K562 (cell line): ENCODE results near the gene TRERF1. TPM values are rescaled to one million over a fixed set of nuclear protein-coding genes. Genes with fewer than 3 reads are reported as not detected.

Source experiments
- CBFB ChIP-seq: sonication (generic); formaldehyde crosslinking; IDR thresholded peaks from 2 replicates; pipeline ENCODE4 v1.4.0; 2020; ENCODE audit warnings: mild to moderate bottlenecking, missing genetic modification reagents
- CHD2 ChIP-seq: IDR thresholded peaks from 2 replicates; pipeline ENCODE4 v1.6.1; 2011; ENCODE audit warnings: low read depth, low read length
- E2F1 ChIP-seq: sonication (generic); formaldehyde crosslinking; IDR thresholded peaks from 2 replicates; pipeline ENCODE4 v1.8.1; 2023; ENCODE audit warnings: mild to moderate bottlenecking, missing genetic modification reagents, moderate library complexity
- GTF2E2 ChIP-seq: fragments of 200-800 bp; sonication (Bioruptor generic); IDR thresholded peaks from 2 replicates; pipeline ENCODE4 v1.6.1; 2016; ENCODE audit warnings: missing genetic modification characterization, missing compliant biosample characterization
- MNT ChIP-seq, 2 experiments: fragments of 450-650 bp; conservative IDR thresholded peaks; 2 replicates each; pipeline ENCODE4 v1.6.1; 2017; ENCODE audit warnings: mild to moderate bottlenecking in 2 of 2, moderate library complexity in 2 of 2
- NEUROD1 ChIP-seq: fragments of 150-350 bp; IDR thresholded peaks from 2 replicates; pipeline ENCODE4 v1.6.1; 2014; ENCODE audit warnings: borderline replicate concordance, low read length, low read depth; ENCODE audit not compliant: partially characterized antibody
- NR2F6 ChIP-seq: fragments of 450-650 bp; formaldehyde crosslinking; IDR thresholded peaks from 2 replicates; pipeline ENCODE4 v1.4.0; 2020; ENCODE audit warnings: mild to moderate bottlenecking
- SMARCA5 ChIP-seq: fragments of 450-650 bp; IDR thresholded peaks from 2 replicates; pipeline ENCODE4 v1.6.1; 2016
- SNAPC5 ChIP-seq: fragments of 250-450 bp; sonication (Bioruptor Pico); IDR thresholded peaks from 2 replicates; pipeline ENCODE4 v1.8.0; 2021; ENCODE audit warnings: moderate library complexity, mild to moderate bottlenecking, inconsistent platforms
- STAT5A ChIP-seq: IDR thresholded peaks from 2 replicates; pipeline ENCODE4 v1.6.1; 2012; ENCODE audit warnings: low read length, inconsistent platforms, borderline replicate concordance
- TFAP4 ChIP-seq: sonication (generic); formaldehyde crosslinking; IDR thresholded peaks from 2 replicates; pipeline ENCODE4 v1.8.0; 2022; ENCODE audit warnings: missing genetic modification reagents, mild to moderate bottlenecking, moderate library complexity, borderline replicate concordance
- TOE1 ChIP-seq, 2 experiments: fragments of 450-650 bp in 1 of 2; sonication (generic) in 1 of 2; formaldehyde crosslinking in 1 of 2; IDR thresholded peaks; 2 replicates each; pipeline versions ENCODE4 v1.7.1 to v1.8.0; 2016 to 2022; ENCODE audit warnings: borderline replicate concordance in 2 of 2, mild to moderate bottlenecking in 2 of 2, antibody characterized with exemption in 1 of 2, inconsistent platforms in 1 of 2, low read depth in 1 of 2, missing genetic modification reagents in 1 of 2, moderate library complexity in 1 of 2
- TRIM28 ChIP-seq: fragments of 450-650 bp; IDR thresholded peaks from 2 replicates; pipeline ENCODE4 v1.6.1; 2017
- ZBTB5 ChIP-seq: fragments of 450-650 bp; IDR thresholded peaks from 2 replicates; pipeline ENCODE4 v1.6.1; 2017; ENCODE audit warnings: antibody characterized with exemption
- ZNF124 ChIP-seq: sonication (generic); formaldehyde crosslinking; IDR thresholded peaks from 2 replicates; pipeline ENCODE4 v1.8.1; 2022; ENCODE audit warnings: missing genetic modification reagents
- ZNF184 ChIP-seq: sonication (generic); formaldehyde crosslinking; IDR thresholded peaks from 2 replicates; pipeline ENCODE4 v1.5.0; 2020; ENCODE audit warnings: missing genetic modification reagents
- ZNF253 ChIP-seq: fragments of 250-450 bp; sonication (Bioruptor Pico); conservative IDR thresholded peaks from 2 replicates; pipeline ENCODE4 v1.6.1; 2021; ENCODE audit warnings: mild to moderate bottlenecking
- ZNF311 ChIP-seq: fragments of 250-450 bp; sonication (Bioruptor Pico); IDR thresholded peaks from 2 replicates; pipeline ENCODE4 v1.4.0; 2020; ENCODE audit warnings: mild to moderate bottlenecking, moderate library complexity
- ZNF347 ChIP-seq: fragments of 450-650 bp; formaldehyde crosslinking; IDR thresholded peaks from 2 replicates; pipeline ENCODE4 v1.4.0; 2020; ENCODE audit warnings: low read depth, mild to moderate bottlenecking, moderate library complexity
- ZNF699 ChIP-seq: fragments of 250-450 bp; sonication (Bioruptor Pico); IDR thresholded peaks from 2 replicates; pipeline ENCODE4 v1.8.0; 2021; ENCODE audit warnings: mild to moderate bottlenecking, moderate library complexity; ENCODE audit not compliant: insufficient replicate concordance
- polyA plus RNA-seq, 8 experiments: library from polyadenylated mRNA; depleted of rRNA in 4 of 8; stranded (reverse) in 5 of 8; unstranded in 3 of 8; fragments of >200 nt; fragmentation: Nextera tagmentation in 2 of 8; fragmentation: Illumina TruSeq in 1 of 8; extraction: Ambion mirVana in 2 of 8; extraction: Trizol in 1 of 8; gene quantifications; 2 replicates each; pipeline versions ENCODE4 v1.2.1 to v1.2.3, GENCODE V29; 2011 to 2014; ENCODE audit warnings: inconsistent platforms in 1 of 8, missing spikeins in 1 of 8
- total RNA-seq, 7 experiments: library from RNA; depleted of rRNA in 6 of 7; stranded (reverse); fragments of >200 nt in 6 of 7; fragmentation: Illumina TruSeq in 2 of 7; extraction: Trizol in 2 of 7; gene quantifications; 2 replicates each; pipeline versions ENCODE4 v1.2.1 to v1.2.3, GENCODE V29; 2011 to 2021; ENCODE audit warnings: low replicate concordance in 1 of 7

Gene TRERF1
- total and polyA plus RNA-seq, 9 of the 15 experiments (the other 6 are each of a cell fraction or from before 2014, with no cell fraction given) = 0.04 to 0.20 (median 0.07) TPM; not detected in 3

- TF ChIP-seq MNT (conservative IDR thresholded peaks at IDR 0.05) = peak in 1 of 2 experiments; percentile 81; a peak in 2 of 4 replicates
- TF ChIP-seq TRIM28 = 0 out of 2 replicates have a peak, but pooled peaks have one; percentile 56
- TF ChIP-seq TFAP4 = peak; percentile 70
- TF ChIP-seq ZBTB5 = peak; percentile 76; the same call in 1 of the 2 replicates
- TF ChIP-seq CHD2 = peak; percentile 43; the same call in 1 of the 2 replicates
- no peak for TF ChIP-seq ZNF124
- TF ChIP-seq STAT5A = peak; percentile 95
- no peak for TF ChIP-seq E2F1 (CRISPR knock-in tag)
- TF ChIP-seq ZNF347 (CRISPR knock-in tag) = no peak
- peak; percentile 57 for TF ChIP-seq NEUROD1
- no peak for TF ChIP-seq ZNF311 (CRISPR knock-in tag)
- no peak for TF ChIP-seq NR2F6 (CRISPR knock-in tag)
- TF ChIP-seq ZNF253 = no peak; the same call in 1 of the 2 replicates
- no peak; the same call in 1 of the 2 replicates for TF ChIP-seq GTF2E2 (tag)
- no peak for TF ChIP-seq SNAPC5
- peak; percentile 85; the same call in 1 of the 2 replicates for TF ChIP-seq CBFB (CRISPR knock-in tag)
- no peak for TF ChIP-seq ZNF184 (CRISPR knock-in tag)
- TF ChIP-seq ZNF699 (CRISPR knock-in tag) = no peak
- peak; percentile 86 for TF ChIP-seq TOE1 (IDR thresholded peaks at IDR 0.05; ENCODE audit: borderline replicate concordance)
- TF ChIP-seq TOE1 (CRISPR knock-in tag; IDR thresholded peaks at IDR 0.05; ENCODE audit: borderline replicate concordance, low read depth) = no peak; the same call in 1 of the 2 replicates
- peak; percentile 93 for TF ChIP-seq SMARCA5
Observed at GRCh38 chr6:42197555-42198362, 254.0 kb downstream of the TRERF1 start (continued).
